Stimulated activated naive CD8-positive, alpha-beta T cell treated with anti-CD3 and anti-CD28 coated beads, Interleukin-15, Interleukin-2, amounts not matched to agents 100 U/mL and 50 U/mL, for 24 hours (primary cell): ENCODE measurements around the gene PRR5.
A peak's percentile ranks its signal among the peaks of the same experiment; 100 is the strongest.

ENCODE experiments used
- ATAC-seq: fragments of 150-1000 bp; cut with Tn5 transposase; one replicate; pipeline ENCODE4 v1.10.0; 2021
- DNase-seq: peaks from one replicate; pipeline ENCODE4 v3.0.0; 2021

The PRR5 gene

DNA sequence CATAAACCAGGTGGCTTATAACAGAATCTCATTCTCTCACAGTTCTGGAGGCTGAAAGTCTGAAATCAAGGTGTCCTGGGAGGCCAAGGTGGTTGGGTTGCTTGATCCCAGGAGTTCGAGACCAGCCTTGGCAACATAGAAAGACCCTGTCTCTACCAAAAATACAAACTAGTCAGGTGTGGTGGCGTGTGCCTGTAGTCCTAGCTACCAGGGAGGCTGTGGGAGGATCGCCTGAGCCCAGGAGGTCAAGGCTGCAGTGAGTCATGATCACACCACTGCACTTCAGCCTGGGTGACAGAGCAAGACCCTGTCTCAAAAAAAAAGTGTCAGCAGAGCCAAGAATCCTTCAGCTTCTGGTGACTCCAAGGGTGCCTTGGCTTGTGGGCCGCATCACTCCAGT is 8.9 kb upstream of the PRR5 start:
- no peak for ATAC-seq

DNA sequence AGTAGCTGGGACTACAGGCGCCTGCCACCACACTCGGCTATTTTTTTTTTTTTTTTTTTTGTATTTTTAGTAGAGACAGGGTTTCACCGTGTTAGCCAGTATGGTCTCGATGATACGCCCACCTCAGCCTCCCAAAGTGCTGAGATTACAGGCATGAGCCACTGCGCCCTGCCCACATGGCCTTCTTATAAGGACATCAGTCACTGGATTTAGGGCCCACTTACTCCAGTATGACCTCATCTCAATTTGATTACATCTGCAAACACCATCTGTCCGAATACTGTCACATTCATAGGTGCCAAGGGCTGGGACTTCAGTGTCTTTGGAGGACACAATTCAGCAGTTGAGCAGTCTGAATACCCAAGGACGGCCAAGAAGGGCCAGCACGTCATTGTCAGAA is 8.2 kb upstream of the PRR5 start:
- ATAC-seq (no peak), DNase-seq (no peak)

More for the DNA sequence above, 8.9 kb upstream of the PRR5 start:
- no peak for DNase-seq

DNA sequence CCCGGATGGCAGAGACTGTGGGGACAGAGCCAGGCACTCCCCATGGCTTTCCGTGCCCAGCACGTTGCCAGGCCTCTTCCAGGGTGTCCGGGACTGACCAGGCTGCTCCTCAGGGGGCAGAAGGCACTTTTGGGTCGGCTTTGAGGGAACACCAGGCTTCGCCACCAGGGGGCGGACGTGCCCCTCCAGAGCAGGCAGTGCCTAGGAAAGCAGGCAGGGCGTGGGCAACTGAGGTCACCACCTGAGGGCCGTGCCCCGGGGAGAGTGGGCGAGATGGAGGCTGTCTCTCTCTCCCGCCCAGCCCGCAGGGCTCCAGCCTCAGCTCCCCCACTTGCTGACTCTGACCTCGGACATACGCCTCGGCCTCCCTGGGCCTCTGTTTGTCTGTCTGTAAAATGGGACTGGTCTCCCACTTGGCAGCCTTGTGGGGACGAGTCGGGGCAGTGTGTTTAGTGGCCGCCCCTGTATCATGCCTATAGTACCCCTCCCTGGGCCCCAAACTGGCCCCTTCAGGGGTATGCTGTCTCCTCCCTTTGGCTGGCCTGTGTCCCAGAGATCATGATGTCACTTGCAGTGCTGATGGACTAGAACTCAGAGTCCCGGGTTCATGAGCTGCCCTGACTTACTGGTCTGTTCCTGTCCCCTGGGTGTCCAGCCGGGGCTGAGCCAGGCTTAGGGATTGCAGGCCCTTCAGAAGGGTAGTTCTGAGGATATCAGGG is 4.4 kb upstream of the PRR5 start:
- peak; percentile 91 for DNase-seq
- peak; percentile 60 for ATAC-seq

DNA sequence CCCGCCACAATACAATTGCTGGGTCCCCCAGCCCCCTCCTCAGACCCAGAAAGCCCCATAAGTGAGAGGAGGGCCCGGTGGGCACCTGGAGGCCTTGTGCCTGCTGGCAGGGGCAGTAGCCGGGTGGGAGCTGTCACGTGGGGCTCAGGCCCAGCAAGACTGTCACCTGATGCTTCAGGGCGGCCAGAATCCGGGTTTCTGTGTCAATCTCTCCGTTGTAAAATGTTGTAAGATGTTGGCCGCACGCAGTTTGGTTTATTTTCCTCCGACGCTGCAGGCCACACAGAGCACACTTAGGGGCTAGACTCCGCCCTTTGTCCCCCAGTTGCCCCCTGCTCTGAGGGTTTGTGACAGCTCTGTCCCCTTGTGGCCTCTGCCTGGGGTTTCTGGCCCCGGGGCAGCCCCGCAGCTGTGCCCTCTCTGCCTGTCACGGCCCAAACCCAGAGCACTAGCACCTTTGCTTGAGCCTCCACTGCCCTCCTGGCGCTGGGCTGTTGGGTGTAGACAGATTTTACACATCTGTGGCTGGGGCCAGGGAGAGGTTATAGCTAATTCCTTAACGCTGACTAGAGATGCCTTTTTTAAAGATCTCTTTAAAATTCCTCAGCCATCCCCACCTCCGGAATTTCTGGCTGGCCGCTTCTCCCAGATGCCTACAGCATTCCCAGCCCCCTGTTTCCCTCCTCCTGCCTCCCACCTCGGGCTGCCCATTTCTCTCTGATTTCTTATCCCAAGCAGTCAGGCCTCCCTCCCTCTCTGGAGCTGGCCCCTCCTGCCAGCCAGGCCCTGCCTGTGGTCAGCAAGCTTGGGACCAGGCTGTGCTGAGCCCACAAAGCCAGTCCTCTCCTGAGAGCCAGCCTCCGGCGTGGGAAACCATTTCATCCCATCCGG is 3.2 kb upstream of the PRR5 start:
- no peak for ATAC-seq
- no peak for DNase-seq

DNA sequence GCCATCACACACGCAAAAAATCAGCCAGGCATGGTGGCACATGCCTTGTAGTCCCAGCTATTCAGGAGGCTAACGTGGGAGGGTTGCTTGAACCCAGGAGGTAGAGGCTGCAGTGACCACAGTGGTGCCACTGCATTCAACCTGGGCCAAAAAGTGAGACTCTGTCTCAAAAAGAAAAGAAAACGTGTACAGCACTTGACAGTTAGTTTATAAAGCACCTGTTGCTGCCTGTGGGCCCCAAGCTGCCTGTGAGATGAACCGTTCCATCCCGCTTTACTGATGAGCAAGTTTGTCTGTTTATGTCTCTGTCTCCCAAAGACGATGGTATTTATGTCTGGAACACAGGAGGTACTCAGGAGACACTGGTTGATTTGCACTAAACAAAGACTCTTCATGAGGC is 1.5 kb upstream of the PRR5 start:
- DNase-seq, result no peak
- no peak for ATAC-seq

DNA sequence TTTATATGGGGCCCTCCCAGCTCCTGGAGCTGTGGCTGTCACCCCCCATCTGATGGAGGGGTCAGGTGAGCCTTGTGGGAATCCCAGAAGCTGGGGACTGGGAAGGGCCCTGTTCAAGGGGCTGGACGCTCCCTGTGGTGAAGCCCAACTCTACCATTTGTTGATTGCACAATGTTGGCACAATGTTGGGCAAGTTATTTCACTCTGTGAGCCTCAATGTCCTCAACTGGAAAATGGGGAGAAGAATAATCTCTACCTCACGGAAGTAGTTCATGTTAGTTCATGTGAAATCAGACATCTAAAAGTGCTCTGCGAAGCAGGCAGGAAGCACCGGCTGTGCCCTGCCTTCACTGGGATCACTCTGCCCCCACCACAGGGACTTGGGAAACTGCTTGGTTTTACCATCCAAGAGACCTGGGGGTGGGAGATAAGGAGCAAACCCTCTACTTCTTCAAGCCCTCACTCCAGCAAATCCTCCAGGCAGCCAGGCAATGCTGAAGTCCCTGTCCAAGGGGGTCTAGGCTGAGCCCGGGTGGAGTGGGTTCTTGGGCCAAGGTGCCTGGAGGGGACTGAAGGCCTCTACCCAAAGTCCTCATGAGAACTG is 715 bp upstream of the PRR5 start:
- DNase-seq, result no peak
- no peak for ATAC-seq

DNA sequence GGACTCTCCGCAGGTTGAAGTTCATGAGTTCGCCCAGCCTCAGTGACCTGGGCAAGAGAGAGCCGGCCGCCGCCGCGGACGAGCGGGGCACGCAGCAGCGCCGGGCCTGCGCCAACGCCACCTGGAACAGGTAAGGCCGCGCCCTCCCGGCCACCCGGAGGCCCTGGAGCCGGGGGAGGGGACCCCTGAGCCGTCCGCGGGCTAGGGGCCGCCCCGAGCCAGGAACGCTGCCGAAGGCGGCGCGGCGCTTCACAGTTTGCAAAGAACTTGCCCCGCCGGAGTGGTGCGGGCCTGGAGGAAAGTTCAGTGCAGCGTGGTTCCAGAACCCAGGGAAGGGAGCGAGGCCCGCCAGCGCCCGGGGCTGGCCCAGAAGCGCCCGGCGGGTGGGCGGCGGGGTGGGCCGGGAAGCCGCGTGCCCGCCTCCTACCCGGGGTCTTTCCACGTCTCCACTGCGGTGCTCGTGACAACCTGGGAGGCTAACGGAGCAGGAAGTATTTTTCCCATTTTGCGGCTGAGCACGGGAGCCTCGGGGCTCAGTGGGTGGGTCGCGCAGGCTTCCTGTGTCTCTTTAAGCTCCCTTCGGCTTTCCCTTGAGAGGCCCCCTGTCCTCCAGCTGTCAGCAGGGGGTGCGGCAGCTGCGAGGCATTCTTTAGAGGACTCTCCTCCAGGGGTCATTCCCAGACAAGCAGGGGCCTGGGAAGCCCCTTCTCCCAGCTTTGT is 635 bp downstream of the PRR5 start:
- ATAC-seq (peak; percentile 13), DNase-seq (peak; percentile 41)

DNA sequence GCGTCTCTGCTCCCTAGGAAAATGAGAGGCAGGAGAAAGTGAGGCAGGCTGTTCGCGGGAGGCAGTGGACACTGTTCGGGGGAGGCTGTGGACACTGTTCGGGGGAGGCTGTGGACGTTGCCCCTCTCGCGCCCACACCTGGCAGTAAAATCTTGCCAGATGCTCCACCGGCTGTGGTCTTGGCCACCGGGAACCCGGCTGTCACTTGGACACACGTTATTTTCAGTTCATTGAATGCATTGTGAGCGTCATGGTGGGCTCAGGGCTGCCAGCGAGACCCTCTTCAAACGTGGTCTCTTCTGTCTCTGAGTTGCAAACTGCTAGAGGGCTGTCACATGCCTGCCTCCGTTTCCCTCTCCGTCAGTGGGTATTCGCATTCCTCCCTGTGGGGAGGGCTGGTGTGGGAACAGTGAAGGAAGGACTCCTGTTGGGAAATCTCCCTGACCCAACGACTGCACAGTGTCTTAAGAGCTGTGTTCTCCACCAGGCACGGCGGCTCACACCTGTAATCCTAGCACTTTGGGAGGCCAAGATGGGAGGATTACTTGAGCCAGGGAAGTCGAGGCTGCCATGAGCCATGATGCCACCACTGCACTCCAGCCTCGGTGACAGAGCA is 1.4 kb downstream of the PRR5 start:
- DNase-seq, result no peak
- no peak for ATAC-seq

DNA sequence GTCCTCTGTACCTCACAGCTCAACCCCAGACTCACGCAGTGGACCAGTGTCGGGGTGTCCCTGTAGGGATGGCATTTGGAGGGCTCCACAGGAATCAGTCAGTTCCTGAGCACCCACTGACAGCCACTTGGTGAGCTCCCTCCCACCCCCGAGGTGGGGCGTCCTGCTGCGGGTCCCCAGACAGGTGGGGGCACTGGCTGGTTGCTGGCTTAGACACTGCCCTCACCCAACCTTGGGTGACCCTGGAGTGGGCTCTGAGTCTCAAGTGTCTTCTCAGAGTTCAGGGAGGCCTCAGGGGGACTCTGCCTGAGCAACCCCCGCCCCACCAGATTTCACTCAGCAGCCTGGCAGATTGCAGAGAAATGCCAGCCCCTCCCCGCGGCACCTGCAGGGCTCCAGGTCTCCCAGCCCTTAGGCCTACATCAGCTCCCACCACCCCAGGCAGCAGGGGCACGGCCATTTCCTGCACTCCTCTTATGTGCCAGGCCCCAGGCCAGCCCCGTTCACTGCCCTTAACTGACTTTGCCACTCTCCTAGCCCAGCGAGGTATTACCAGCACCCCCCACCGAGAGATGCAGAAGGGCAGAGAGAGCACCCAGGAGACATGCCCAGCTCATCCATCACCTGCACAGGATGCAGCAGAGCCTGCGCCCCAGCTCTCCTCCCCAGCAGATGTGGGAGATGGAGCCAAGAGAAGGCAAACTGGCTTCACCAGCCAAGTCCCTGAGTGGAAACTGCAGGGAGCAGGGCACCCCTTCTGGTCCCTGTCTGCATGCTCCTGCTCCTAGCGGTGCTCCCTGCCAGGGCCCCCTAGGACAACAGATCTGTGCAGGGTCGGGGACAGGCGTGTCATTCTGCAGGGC is 2.4 kb downstream of the PRR5 start:
- ATAC-seq (no peak), DNase-seq (no peak)

DNA sequence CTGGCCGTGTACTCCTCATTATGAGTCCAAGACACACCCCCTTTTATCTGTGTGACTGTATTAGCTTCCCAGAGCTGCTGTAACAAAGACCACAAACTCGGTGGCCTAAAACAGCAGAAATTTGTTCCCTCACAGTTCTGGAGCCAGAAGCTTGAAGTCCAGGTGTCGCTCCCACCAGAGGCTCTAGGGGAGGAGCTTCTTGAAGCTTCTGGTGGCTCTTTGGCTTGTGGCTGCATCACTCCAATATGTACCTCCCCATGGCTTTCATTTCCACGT is 3.0 kb downstream of the PRR5 start:
- DNase-seq (no peak), ATAC-seq (no peak)

DNA sequence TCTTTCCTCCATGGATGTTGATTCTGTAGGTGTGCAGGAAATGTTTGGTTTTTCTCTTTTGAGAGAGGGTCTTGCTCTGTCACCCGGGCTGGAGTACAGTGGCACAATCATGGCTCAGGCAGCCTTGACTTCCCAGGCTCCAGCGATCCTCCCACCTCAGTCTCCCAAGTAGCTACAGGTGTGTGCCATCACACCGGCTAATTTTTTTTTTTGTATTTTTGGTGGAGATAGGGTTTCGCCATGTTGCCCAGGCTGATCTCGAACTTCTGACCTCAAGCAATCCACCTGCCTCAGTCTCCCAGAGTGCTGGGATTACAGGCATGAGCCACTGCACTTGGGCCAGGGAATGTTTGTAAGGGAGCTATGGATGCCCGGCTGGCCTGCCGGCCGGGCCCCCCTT is 4.5 kb downstream of the PRR5 start:
- ATAC-seq, result no peak
- no peak for DNase-seq

DNA sequence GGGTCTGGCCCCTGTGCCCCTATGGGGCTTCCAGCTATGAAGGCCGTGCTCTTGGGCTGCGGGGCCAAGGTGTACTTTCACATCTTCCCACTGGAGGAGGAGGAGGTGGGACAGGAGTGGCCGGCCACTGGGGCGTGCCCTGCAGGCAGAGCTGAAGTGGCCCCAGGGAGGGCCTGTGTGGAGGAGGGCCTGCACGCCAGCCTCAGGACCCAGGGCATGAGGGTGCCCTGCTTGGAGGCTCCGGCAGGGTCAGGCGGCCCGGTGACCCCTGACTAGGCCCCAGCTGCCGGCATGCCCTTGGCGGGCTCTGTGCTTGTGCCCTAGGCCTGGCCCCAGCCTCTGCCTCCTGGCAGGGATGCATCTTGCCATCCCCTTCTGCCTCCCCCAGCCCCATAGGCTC is 5.2 kb downstream of the PRR5 start:
- no peak for ATAC-seq
- no peak for DNase-seq

DNA sequence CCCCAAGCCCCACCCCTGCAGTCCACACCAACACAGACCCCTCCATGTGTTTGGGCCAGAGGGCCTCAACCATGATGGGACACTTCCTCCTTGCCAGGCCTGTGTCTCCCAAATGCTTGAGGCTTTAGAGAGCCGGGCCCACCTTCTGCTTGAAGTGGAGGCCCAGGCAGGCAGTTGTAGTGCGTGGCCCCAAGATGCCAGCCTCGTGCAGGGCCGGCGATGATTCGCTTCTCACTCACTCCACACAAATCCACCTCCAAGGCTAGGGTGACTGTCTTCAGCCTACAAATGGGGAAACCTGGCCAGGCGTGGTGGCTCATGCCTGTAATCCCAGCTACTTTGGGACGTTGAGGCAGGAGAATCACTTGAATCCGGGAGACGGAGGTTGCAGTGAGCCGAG is 5.7 kb downstream of the PRR5 start:
- DNase-seq, result no peak
- no peak for ATAC-seq

DNA sequence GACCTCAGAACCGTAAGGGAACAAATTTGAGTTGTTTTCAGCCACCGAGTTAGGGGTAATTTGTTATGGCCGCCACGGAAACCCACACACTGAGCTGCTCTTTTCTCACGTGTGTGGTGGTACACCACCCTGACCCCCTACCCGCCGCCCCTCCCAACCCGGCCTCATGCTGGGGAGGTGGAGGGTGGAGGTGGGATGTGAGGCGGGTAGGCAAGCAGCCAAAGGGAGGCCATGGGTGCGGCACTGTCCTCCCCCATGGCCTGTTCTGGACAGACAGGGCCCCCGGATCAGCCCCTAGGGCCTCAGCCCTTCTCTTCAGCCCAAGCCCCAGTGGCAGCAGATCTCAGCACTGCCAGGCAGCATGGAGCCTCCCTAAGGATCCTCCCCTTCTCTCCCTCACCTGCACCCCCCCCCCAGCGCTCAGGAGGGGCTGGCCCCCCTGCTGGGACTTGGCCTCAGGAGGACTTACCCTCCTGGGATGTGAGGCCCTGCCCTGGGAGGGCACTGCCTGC is 7.9 kb downstream of the PRR5 start:
- ATAC-seq (no peak), DNase-seq (peak; percentile 24)

DNA sequence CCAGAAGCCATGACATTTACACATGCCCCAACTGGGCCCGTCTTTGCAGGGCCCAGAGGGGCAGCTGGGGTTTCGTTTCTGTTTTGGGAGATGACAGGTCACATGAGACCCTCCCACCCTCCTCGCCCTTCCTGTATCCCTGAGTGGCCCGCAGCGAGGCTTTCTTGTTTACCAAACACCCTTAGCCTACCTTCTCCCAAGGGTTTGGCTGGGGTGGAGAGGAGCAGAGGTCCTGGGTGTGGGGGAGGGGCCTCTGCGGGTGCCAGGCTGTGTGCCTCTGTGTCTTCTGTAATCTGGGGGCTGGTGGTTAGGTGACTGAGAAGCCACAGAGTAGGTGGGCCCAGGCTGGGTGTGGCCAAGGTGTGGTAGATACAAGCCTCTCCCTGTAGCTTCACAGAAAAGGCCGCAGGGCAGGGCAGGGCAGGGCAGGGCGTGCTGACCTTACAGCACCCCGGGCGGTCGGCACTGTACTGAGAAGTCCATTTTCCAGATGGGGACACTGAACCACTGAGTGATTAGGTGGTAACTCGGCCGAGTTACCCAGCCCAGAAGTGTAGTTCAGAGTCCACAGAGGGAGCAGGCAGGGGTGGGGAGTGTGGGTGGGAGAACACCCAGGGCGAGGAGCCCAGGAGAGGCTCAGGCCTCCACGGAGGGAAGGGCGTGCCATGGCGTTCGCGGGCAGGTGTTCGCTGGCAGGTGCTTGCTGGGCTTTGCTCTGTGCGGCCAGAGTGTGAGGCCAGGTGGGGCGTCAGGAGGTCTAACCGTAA is 8.7 kb downstream of the PRR5 start:
- DNase-seq (peak; percentile 71), ATAC-seq (peak; percentile 83)

DNA sequence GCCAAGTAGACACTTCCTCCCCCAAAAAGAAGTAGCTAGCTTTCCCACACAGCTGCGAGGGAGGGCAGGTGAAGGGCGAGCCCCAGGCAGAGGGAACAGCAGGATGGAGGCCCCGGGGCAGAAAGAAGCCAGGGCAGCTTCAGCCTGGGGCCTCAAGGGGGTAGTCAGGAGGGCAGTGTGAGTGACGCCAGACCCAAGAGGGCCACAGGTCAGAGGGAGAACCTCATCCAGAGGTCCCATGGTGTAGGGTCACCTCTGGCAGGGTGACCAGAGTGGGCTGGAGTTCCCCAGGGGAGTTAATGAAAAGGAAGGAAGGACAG is 9.2 kb downstream of the PRR5 start:
- DNase-seq, result no peak
- ATAC-seq, result no peak

DNA sequence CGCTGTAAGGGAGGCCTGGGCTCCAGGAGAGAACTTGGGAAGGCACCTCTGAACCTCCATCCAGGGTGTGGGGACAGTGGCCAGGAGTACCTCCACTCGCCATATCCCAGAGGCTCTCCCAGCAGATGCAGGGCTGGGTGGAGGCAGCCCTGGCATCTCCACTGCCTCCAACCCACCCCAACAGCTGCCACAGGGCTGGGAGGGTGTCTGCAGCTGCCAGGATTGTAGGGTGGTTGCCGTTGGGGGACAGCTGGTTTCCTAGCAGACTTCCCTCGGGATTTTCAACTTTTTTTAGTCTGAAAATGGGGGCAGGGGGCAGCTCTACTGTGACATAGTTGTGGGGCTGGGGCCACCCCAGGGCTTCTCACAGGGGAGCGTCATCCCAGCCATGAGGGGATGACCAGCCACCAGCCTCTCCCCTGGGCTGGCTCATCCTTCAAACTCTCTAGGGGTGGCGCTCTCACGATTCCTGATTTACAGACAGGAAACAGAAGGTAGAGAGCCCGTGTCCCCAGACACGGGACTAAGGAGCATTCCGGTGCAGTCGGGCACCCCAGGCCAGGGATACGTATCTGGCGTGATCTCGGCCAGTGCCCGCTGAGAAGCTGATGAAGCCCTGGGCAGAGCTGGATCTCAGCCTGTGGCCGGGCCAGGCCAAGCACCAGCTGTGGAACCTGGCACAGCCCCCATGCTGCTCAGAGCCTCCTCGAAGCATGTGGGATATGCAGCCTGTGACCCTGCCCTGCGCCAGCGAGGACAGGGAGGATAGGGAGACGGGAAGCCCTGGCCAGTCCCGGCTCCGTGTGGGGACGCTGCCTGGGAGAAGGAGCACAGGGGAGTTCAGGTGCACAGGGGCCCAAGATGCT is 9.9 kb downstream of the PRR5 start:
- ATAC-seq (no peak), DNase-seq (no peak)

DNA sequence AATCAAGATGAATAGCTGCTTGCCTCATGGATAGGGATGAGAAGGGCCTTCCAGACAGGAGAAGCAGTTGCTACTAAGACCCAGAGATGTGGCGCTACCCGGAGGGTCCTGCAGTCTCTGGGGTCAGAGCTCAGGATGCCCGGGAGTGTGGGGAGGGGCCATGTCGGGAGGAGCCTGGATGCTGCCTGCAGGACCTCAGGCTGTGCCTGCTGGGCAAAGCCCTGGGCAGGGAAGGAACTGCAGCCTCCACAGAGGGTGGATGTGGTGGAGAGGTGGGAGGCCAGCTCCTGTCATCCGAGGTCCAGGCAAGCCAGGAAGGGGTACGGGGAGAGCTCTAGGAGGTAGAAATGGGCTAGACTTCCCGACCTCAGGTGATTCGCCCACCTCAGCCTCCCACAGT is 11.0 kb downstream of the PRR5 start:
- DNase-seq, result no peak
- no peak for ATAC-seq

DNA sequence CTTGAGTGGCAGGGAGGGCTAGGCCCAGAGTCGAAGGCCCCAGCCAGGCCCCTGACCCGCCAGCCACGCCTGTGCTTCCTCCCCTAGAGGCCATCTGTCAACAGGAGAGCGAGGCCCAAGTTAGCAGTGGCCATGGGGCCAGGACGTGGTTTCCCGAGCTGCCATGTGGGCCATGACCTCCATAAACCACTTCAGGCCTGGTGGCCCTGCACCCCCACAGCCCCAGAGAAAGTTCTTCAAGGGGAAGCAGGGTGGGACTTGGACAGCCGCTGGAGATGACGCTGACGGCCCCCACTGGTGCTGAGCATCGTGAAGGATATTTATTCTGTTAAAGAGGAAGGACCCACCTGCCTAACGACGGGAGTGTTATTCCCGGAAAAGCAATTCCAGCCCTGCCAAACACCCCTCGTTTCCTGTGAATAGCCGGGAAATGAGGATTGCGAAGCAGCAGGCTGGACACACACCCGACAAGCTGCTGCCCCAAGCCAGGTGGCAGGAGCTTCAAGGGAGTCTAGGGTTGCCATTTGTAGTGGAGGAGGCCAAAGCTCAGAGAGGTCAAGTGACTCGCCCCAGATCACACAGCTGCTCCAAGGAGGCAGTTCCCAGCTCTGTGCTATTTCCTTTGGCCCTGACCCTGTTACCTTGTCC is 12.8 kb downstream of the PRR5 start:
- DNase-seq (no peak), ATAC-seq (no peak)
